GM23338 (cell line): Measurements from ENCODE around the gene SLC25A47.

ENCODE experiments used
- CREB1 ChIP-seq: fragments of 250-450 bp; sonication (Bioruptor Pico); IDR thresholded peaks from 2 replicates; pipeline ENCODE4 v1.5.0; 2020; ENCODE audit warnings: low read depth, mild to moderate bottlenecking, moderate library complexity
- ETS1 ChIP-seq: IDR thresholded peaks from 2 replicates; pipeline ENCODE4 v1.6.1; 2016; ENCODE audit warnings: antibody characterized with exemption
- EZH2 ChIP-seq: fragments of 200-600 bp; sonication (generic); IDR thresholded peaks from one replicate; pipeline ENCODE4 v1.8.0; 2017; ENCODE audit warnings: antibody characterized with exemption, mild to moderate bottlenecking, low read depth; ENCODE audit not compliant: unreplicated experiment
- EZH2phosphoT487 ChIP-seq: fragments of 200-600 bp; sonication (generic); IDR thresholded peaks from one replicate; pipeline ENCODE4 v1.8.1; 2018; ENCODE audit warnings: antibody characterized with exemption; ENCODE audit not compliant: unreplicated experiment
- JUNB ChIP-seq: IDR thresholded peaks from one replicate; pipeline ENCODE4 v1.6.1; 2016; ENCODE audit warnings: antibody characterized with exemption; ENCODE audit not compliant: unreplicated experiment
- NANOG ChIP-seq: IDR thresholded peaks from 2 replicates; pipeline ENCODE4 v1.6.1; 2016; ENCODE audit warnings: antibody characterized with exemption, borderline replicate concordance
- POLR2AphosphoS5 ChIP-seq: IDR thresholded peaks from 2 replicates; pipeline ENCODE4 v1.6.1; 2016; ENCODE audit warnings: antibody characterized with exemption, low read depth
- REST ChIP-seq: IDR thresholded peaks from one replicate; pipeline ENCODE4 v1.6.1; 2018; ENCODE audit warnings: antibody characterized with exemption; ENCODE audit not compliant: unreplicated experiment
- ZNF114 ChIP-seq: fragments of 250-450 bp; sonication (Bioruptor Pico); IDR thresholded peaks from 2 replicates; pipeline ENCODE4 v1.5.0; 2020; ENCODE audit warnings: mild to moderate bottlenecking, moderate library complexity
- ZNF331 ChIP-seq: fragments of 250-450 bp; sonication (Bioruptor Pico); IDR thresholded peaks from 2 replicates; pipeline ENCODE4 v1.5.0; 2020; ENCODE audit warnings: low read depth, mild to moderate bottlenecking, moderate library complexity
- ZNF462 ChIP-seq: fragments of 250-450 bp; sonication (Bioruptor Pico); IDR thresholded peaks from 2 replicates; pipeline ENCODE4 v1.5.0; 2020; ENCODE audit warnings: mild to moderate bottlenecking, moderate library complexity
- TF ChIP-seq, protein P1 (sequence below), 2 experiments: fragments of 200-600 bp in 1 of 2; sonication (generic) in 1 of 2; conservative IDR thresholded peaks; 2 replicates each; pipeline versions ENCODE4 v1.5.1 to v1.6.1; 2016 to 2017; ENCODE audit warnings: antibody characterized with exemption in 2 of 2, low read depth in 2 of 2, mild to moderate bottlenecking in 2 of 2, moderate library complexity in 1 of 2

- TF ChIP-seq, protein P1, sequence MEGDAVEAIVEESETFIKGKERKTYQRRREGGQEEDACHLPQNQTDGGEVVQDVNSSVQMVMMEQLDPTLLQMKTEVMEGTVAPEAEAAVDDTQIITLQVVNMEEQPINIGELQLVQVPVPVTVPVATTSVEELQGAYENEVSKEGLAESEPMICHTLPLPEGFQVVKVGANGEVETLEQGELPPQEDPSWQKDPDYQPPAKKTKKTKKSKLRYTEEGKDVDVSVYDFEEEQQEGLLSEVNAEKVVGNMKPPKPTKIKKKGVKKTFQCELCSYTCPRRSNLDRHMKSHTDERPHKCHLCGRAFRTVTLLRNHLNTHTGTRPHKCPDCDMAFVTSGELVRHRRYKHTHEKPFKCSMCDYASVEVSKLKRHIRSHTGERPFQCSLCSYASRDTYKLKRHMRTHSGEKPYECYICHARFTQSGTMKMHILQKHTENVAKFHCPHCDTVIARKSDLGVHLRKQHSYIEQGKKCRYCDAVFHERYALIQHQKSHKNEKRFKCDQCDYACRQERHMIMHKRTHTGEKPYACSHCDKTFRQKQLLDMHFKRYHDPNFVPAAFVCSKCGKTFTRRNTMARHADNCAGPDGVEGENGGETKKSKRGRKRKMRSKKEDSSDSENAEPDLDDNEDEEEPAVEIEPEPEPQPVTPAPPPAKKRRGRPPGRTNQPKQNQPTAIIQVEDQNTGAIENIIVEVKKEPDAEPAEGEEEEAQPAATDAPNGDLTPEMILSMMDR (conservative IDR thresholded peaks at IDR 0.05; ENCODE audit: low read depth in 2 of 2) = no peak
- TF ChIP-seq EZH2phosphoT487 (no peak), POLR2AphosphoS5 (no peak), ZNF114 (CRISPR knock-in tag) (no peak), EZH2 (no peak), JUNB (no peak), REST (no peak), ZNF331 (no peak), NANOG (no peak), ETS1 (no peak), CREB1 (CRISPR knock-in tag) (no peak), ZNF462 (CRISPR knock-in tag) (no peak)
These were observed 791 bp upstream of the SLC25A47 start for GRCh38 chr14:100322138-100322957.
